Measurements from ENCODE around the gene SMARCAD1.

SMARCAD1 gene

DNA sequence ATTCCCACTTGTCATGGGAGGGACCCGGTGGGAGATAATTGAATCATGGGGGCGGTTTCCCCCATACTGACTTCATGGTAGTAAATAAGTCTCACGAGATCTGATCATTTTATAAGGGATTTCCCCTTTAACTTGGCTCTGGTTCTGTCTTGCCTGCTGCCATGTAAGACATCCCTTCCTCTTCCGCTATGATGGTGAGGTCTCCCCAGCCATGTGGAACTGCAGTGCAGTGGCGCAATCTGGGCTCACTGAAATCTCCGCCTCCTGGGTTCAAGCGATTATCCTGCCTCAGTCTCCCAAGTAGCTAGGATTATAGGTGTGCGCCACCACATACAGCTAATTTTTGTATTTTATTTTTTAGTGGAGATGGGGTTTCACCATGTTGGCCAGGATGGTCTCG, 132.1 kb downstream of the SMARCAD1 start:
- H3K27ac ChIP-seq (ENCODE audit: extremely low read depth, low read depth, low read length) = no peak overlapping the region
- H3K9me3 ChIP-seq (ENCODE audit: control insufficient read depth, insufficient read depth, low read depth, low read length) = no peaks in the 10 kb centered on the region
- ChIA-PET POLR2A (no interaction called here), CTCF (interaction anchor here (0.7 kb wide), 1 partner anchor 129 kb away, joined by 3 read pairs; no protein-coding TSS in a partner anchor)
- H3K4me1 ChIP-seq (ENCODE audit: control insufficient read depth, insufficient read depth, low read length) = no peaks in the 10 kb centered on the region
- H3K36me3 ChIP-seq (ENCODE audit: control insufficient read depth in 2 of 2, insufficient read depth in 1 of 2, low read length in 2 of 2) = no peaks in the 10 kb centered on the region
- no peak for TF ChIP-seq ZNF140 (tag by site-specific recombination; IDR thresholded peaks at IDR 0.05)
- no peak for TF ChIP-seq ZSCAN23 (tag by site-specific recombination; IDR thresholded peaks at IDR 0.05)
- no peak for TF ChIP-seq ZNF133 (tag by site-specific recombination; IDR thresholded peaks at IDR 0.05)
- no peak for TF ChIP-seq ZNF239 (tag by site-specific recombination; IDR thresholded peaks at IDR 0.05)
- TF ChIP-seq ZNF423 (tag by site-specific recombination; IDR thresholded peaks at IDR 0.05) = no peak
- TF ChIP-seq, protein P1, sequence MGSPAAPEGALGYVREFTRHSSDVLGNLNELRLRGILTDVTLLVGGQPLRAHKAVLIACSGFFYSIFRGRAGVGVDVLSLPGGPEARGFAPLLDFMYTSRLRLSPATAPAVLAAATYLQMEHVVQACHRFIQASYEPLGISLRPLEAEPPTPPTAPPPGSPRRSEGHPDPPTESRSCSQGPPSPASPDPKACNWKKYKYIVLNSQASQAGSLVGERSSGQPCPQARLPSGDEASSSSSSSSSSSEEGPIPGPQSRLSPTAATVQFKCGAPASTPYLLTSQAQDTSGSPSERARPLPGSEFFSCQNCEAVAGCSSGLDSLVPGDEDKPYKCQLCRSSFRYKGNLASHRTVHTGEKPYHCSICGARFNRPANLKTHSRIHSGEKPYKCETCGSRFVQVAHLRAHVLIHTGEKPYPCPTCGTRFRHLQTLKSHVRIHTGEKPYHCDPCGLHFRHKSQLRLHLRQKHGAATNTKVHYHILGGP (tag by site-specific recombination; IDR thresholded peaks at IDR 0.05) = no peak
- no peak for TF ChIP-seq ZNF501 (tag by site-specific recombination; IDR thresholded peaks at IDR 0.05)
- TF ChIP-seq, protein P2, sequence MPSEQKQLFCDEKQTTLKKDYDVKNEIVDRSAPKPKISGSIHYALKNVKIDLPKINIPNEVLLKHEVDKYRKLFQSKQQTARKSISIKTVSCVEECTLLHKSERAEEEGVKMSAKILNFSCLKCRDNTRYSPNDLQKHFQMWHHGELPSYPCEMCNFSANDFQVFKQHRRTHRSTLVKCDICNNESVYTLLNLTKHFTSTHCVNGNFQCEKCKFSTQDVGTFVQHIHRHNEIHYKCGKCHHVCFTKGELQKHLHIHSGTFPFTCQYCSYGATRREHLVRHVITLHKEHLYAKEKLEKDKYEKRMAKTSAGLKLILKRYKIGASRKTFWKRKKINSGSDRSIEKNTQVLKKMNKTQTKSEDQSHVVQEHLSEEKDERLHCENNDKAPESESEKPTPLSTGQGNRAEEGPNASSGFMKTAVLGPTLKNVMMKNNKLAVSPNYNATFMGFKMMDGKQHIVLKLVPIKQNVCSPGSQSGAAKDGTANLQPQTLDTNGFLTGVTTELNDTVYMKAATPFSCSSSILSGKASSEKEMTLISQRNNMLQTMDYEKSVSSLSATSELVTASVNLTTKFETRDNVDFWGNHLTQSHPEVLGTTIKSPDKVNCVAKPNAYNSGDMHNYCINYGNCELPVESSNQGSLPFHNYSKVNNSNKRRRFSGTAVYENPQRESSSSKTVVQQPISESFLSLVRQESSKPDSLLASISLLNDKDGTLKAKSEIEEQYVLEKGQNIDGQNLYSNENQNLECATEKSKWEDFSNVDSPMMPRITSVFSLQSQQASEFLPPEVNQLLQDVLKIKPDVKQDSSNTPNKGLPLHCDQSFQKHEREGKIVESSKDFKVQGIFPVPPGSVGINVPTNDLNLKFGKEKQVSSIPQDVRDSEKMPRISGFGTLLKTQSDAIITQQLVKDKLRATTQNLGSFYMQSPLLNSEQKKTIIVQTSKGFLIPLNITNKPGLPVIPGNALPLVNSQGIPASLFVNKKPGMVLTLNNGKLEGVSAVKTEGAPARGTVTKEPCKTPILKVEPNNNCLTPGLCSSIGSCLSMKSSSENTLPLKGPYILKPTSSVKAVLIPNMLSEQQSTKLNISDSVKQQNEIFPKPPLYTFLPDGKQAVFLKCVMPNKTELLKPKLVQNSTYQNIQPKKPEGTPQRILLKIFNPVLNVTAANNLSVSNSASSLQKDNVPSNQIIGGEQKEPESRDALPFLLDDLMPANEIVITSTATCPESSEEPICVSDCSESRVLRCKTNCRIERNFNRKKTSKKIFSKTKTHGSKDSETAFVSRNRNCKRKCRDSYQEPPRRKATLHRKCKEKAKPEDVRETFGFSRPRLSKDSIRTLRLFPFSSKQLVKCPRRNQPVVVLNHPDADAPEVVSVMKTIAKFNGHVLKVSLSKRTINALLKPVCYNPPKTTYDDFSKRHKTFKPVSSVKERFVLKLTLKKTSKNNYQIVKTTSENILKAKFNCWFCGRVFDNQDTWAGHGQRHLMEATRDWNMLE (tag by site-specific recombination; conservative IDR thresholded peaks at IDR 0.05; ENCODE audit: low read depth) = no peak
- TF ChIP-seq, protein P3, sequence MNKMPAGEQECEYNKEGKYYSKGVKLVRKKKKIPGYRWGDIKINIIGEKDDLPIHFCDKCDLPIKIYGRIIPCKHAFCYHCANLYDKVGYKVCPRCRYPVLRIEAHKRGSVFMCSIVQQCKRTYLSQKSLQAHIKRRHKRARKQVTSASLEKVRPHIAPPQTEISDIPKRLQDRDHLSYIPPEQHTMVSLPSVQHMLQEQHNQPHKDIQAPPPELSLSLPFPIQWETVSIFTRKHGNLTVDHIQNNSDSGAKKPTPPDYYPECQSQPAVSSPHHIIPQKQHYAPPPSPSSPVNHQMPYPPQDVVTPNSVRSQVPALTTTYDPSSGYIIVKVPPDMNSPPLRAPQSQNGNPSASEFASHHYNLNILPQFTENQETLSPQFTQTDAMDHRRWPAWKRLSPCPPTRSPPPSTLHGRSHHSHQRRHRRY (tag by site-specific recombination; IDR thresholded peaks at IDR 0.05) = no peak
- TF ChIP-seq ZNF16 (tag by site-specific recombination; IDR thresholded peaks at IDR 0.05; ENCODE audit: low read depth) = no peak
- no peak for TF ChIP-seq ZNF549 (tag by site-specific recombination; IDR thresholded peaks at IDR 0.05)
- H3K4me3 ChIP-seq (ENCODE audit: low read depth, low read length) = no peak overlapping the region
